Measurements from ENCODE around the gene CNTNAP1.

Gene CNTNAP1

GRCh38 chr17:42698736-42699414 is 16.5 kb downstream of the CNTNAP1 start:
- Histone ChIP-seq H3K9ac (no peak overlapping the region), H3K4me2 (no peak overlapping the region), H3K9me3 (replicated peaks in 1 of 11) (no peaks in the 10 kb centered on the region), H3K27me3 (no peaks in the 10 kb centered on the region), H3K36me3 (peaks cover 62 to 97% (median 79%) of the 10 kb centered on the region in 11 experiments), H3K4me3 (no peak overlapping the region), H3K4me1 (no peaks in the 10 kb centered on the region), H4K20me1 (peaks cover 0 to 28% (median 0%) of the 10 kb centered on the region in 11 experiments; a peak in 2 of 22 replicates), H3K27ac (no peak overlapping the region)
- no peak for TF ChIP-seq Cebpa-rat (IDR thresholded peaks at IDR 0.05)

- Histone ChIP-seq H3K4me3 (no peak overlapping the region), H3K36me3 (peaks cover 67 to 97% (median 83%) of the 10 kb centered on the region in 11 experiments), H3K4me1 (no peaks in the 10 kb centered on the region), H3K27me3 (no peaks in the 10 kb centered on the region), H3K4me2 (no peak overlapping the region), H3K9me3 (replicated peaks in 1 of 11) (no peaks in the 10 kb centered on the region), H3K27ac (no peak overlapping the region), H3K9ac (no peak overlapping the region), H4K20me1 (peaks cover 0 to 28% (median 0%) of the 10 kb centered on the region in 11 experiments; a peak in 2 of 22 replicates)
- TF ChIP-seq Cebpa-rat (IDR thresholded peaks at IDR 0.05) = no peak
Observed at GRCh38 chr17:42699415-42699740, 17.0 kb downstream of the CNTNAP1 start.

- no peak overlapping the region for H3K4me2 ChIP-seq
- no peak for TF ChIP-seq Cebpa-rat (IDR thresholded peaks at IDR 0.05)
- H3K27ac ChIP-seq = no peak overlapping the region
- no peak overlapping the region for H3K9ac ChIP-seq
- no peaks in the 10 kb centered on the region for H3K9me3 ChIP-seq (replicated peaks in 1 of 11)
- no peaks in the 10 kb centered on the region for H3K4me1 ChIP-seq
- no peak overlapping the region for H3K4me3 ChIP-seq
- H3K36me3 ChIP-seq = peaks cover 75 to 97% (median 89%) of the 10 kb centered on the region in 11 experiments
- peaks cover 0 to 21% (median 0%) of the 10 kb centered on the region in 11 experiments; a peak in 2 of 22 replicates for H4K20me1 ChIP-seq
- H3K27me3 ChIP-seq = no peaks in the 10 kb centered on the region
Observed at GRCh38 chr17:42700586-42701289, 18.4 kb downstream of the CNTNAP1 start.

DNA sequence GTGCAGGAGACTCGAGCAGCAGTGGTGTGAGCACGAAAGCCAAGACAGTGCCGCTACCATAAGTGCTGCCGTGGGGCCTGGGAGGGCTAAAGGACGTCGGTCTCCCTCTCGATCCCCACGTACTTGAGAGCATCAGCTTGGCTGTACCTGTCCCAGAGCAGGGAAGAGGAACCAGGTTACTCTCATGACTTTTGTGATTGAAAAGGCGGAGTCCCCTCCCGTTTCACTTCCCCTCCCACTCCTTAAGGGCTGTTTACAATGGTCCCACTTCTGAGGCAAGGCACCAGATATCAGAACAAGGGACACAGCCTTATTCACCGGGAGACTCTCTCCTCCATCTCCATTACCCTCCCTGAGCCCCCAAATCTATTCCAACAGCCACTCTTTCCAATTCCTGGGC is 20.1 kb downstream of the CNTNAP1 start:
- Histone ChIP-seq H3K36me3 (peaks cover 84 to 97% (median 92%) of the 10 kb centered on the region in 11 experiments), H3K9ac (no peak overlapping the region)
- TF ChIP-seq Cebpa-rat (IDR thresholded peaks at IDR 0.05) = no peak

DNA sequence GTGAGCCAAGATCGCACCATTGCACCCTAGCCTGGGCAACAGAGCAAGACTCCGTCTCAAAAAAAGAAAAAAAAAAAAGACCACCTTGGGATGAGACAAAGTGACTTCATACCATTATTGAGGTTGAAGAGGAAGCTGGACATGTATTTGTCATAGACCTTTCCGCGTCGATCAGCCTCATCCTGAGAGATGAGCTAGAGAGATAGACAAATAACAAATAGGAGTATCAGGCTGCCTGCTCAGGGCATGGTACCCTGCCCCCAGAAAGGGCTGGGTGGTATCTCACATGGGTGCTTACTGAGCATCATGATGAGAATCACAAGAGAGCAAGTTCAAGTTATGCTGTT is 22.1 kb downstream of the CNTNAP1 start:
- H3K36me3 ChIP-seq = peaks cover 97 to 100% (median 99%) of the 10 kb centered on the region in 11 experiments
- no peak overlapping the region for H3K4me3 ChIP-seq
- no peaks in the 10 kb centered on the region for H3K9me3 ChIP-seq (replicated peaks in 1 of 11)
- H3K27me3 ChIP-seq = no peaks in the 10 kb centered on the region
- H4K20me1 ChIP-seq = peaks cover 0 to 18% (median 0%) of the 10 kb centered on the region in 11 experiments; a peak in 2 of 22 replicates
- H3K4me1 ChIP-seq = peaks cover 0 to 7% (median 1%) of the 10 kb centered on the region in 10 experiments; a peak in 9 of 20 replicates
- no peak overlapping the region for H3K4me2 ChIP-seq
- no peak overlapping the region for H3K27ac ChIP-seq
- H3K9ac ChIP-seq = no peak overlapping the region
- TF ChIP-seq Cebpa-rat (IDR thresholded peaks at IDR 0.05) = no peak

More for the DNA sequence above, 20.1 kb downstream of the CNTNAP1 start:
- no peaks in the 10 kb centered on the region for H3K4me1 ChIP-seq
- no peak overlapping the region for H3K4me3 ChIP-seq
- H3K9me3 ChIP-seq (replicated peaks in 1 of 11) = no peaks in the 10 kb centered on the region
- H3K4me2 ChIP-seq = no peak overlapping the region
- H3K27me3 ChIP-seq = no peaks in the 10 kb centered on the region
- no peak overlapping the region for H3K27ac ChIP-seq
- H4K20me1 ChIP-seq = peaks cover 0 to 18% (median 0%) of the 10 kb centered on the region in 11 experiments; a peak in 2 of 22 replicates

GRCh38 chr17:42704837-42705494 is 22.6 kb downstream of the CNTNAP1 start:
- Histone ChIP-seq H3K4me2 (no peak overlapping the region), H3K4me1 (peaks cover 0 to 12% (median 6%) of the 10 kb centered on the region in 10 experiments; a peak in 12 of 20 replicates), H3K27me3 (no peaks in the 10 kb centered on the region), H3K9ac (no peak overlapping the region), H4K20me1 (peaks cover 0 to 18% (median 0%) of the 10 kb centered on the region in 11 experiments; a peak in 1 of 22 replicates), H3K9me3 (replicated peaks in 1 of 11) (no peaks in the 10 kb centered on the region), H3K27ac (no peak overlapping the region), H3K4me3 (no peak overlapping the region), H3K36me3 (peaks cover 97 to 100% (median 100%) of the 10 kb centered on the region in 11 experiments)
- no peak for TF ChIP-seq Cebpa-rat (IDR thresholded peaks at IDR 0.05)

- Histone ChIP-seq H4K20me1 (peaks cover 0 to 10% (median 0%) of the 10 kb centered on the region in 11 experiments; a peak in 1 of 22 replicates), H3K9ac (no peak overlapping the region), H3K9me3 (replicated peaks in 1 of 11) (no peaks in the 10 kb centered on the region), H3K27me3 (no peaks in the 10 kb centered on the region), H3K4me1 (peaks cover 0 to 19% (median 11%) of the 10 kb centered on the region in 10 experiments; a peak in 12 of 20 replicates), H3K4me3 (no peak overlapping the region), H3K27ac (no peak overlapping the region), H3K4me2 (no peak overlapping the region), H3K36me3 (peaks cover 98 to 100% (median 100%) of the 10 kb centered on the region in 11 experiments)
- no peak for TF ChIP-seq Cebpa-rat (IDR thresholded peaks at IDR 0.05)
Observed at GRCh38 chr17:42706732-42707131, 24.4 kb downstream of the CNTNAP1 start.

GRCh38 chr17:42708588-42708987 is 26.3 kb downstream of the CNTNAP1 start:
- TF ChIP-seq Cebpa-rat (IDR thresholded peaks at IDR 0.05) = no peak
- Histone ChIP-seq H3K27me3 (no peaks in the 10 kb centered on the region), H3K9ac (no peak overlapping the region), H3K36me3 (peaks cover 96 to 100% (median 99%) of the 10 kb centered on the region in 11 experiments), H3K4me2 (no peak overlapping the region), H4K20me1 (peaks cover 0 to 8% (median 0%) of the 10 kb centered on the region in 11 experiments; a peak in 1 of 22 replicates), H3K9me3 (replicated peaks in 1 of 11) (no peaks in the 10 kb centered on the region), H3K27ac (no peak overlapping the region), H3K4me1 (peaks cover 0 to 19% (median 11%) of the 10 kb centered on the region in 10 experiments; a peak in 12 of 20 replicates), H3K4me3 (no peak overlapping the region)

GRCh38 chr17:42709561-42709960 is 27.2 kb downstream of the CNTNAP1 start:
- Histone ChIP-seq H3K4me3 (no peak overlapping the region; a peak in 1 of 20 replicates), H3K4me2 (peak overlapping the region in 6 of 11 experiments; percentile 18 to 63 (median 54); a peak in 11 of 22 replicates), H3K4me1 (peaks cover 0 to 19% (median 11%) of the 10 kb centered on the region in 10 experiments; a peak in 12 of 20 replicates), H3K9me3 (replicated peaks in 1 of 11) (no peaks in the 10 kb centered on the region), H3K27me3 (no peaks in the 10 kb centered on the region), H3K9ac (peak overlapping the region in 4 of 11 experiments; percentile 11 to 58 (median 56); a peak in 8 of 22 replicates), H4K20me1 (peaks cover 0 to 8% (median 0%) of the 10 kb centered on the region in 11 experiments; a peak in 1 of 22 replicates), H3K36me3 (peaks cover 96 to 100% (median 98%) of the 10 kb centered on the region in 11 experiments), H3K27ac (peak overlapping the region in 4 of 11 experiments; percentile 12 to 37 (median 22); a peak in 3 of 22 replicates)
- TF ChIP-seq Cebpa-rat (IDR thresholded peaks at IDR 0.05) = no peak

Measured in BLaER1 treated with 17β-estradiol and CSF1 and Interleukin-3, amounts not matched to agents 10 nM and 100 nM (cell line).